ENCODE results near the gene DRAXIN.

- TF ChIP-seq POLR2A (IDR thresholded peaks at IDR 0.05; ENCODE audit: low read depth, low read length) (no peak), CTCF (IDR thresholded peaks at IDR 0.05; ENCODE audit: extremely low read depth in 1 of 2, insufficient read depth in 1 of 2, low read depth in 1 of 2, low read length in 2 of 2) (peak; percentile 80 to 94)
These were observed 41.0 kb upstream of the DRAXIN start for GRCh38 chr1:11650331-11650991.
